ENCODE data around the gene MXD4.

MXD4 gene

GRCh38 chr4:2266821-2267220 is 4.9 kb upstream of the MXD4 start:
- H3K27ac ChIP-seq: no peak overlapping the region
- DNase-seq (ENCODE audit: low spot score): no peak
- H3K4me3 ChIP-seq: no peak overlapping the region
- TF ChIP-seq CTCF (IDR thresholded peaks at IDR 0.05): no peak

GRCh38 chr4:2266181-2266580 is 4.3 kb upstream of the MXD4 start:
- DNase-seq (ENCODE audit: low spot score): no peak
- Histone ChIP-seq H3K27ac (peak overlapping the region; percentile 11 to 85), H3K4me3 (no peak overlapping the region)
- no peak for TF ChIP-seq CTCF (IDR thresholded peaks at IDR 0.05)

- peak overlapping the region; percentile 11 to 85 for H3K27ac ChIP-seq
- no peak for TF ChIP-seq CTCF (IDR thresholded peaks at IDR 0.05)
- no peak for DNase-seq (ENCODE audit: low spot score)
- no peak overlapping the region for H3K4me3 ChIP-seq
Observed at GRCh38 chr4:2265113-2266110, 3.5 kb upstream of the MXD4 start.

GRCh38 chr4:2264481-2265041 is 2.7 kb upstream of the MXD4 start:
- no peak for DNase-seq (ENCODE audit: low spot score)
- TF ChIP-seq CTCF (IDR thresholded peaks at IDR 0.05): no peak
- no peak overlapping the region for H3K27ac ChIP-seq
- H3K4me3 ChIP-seq: no peak overlapping the region

GRCh38 chr4:2263926-2264321 is 2.0 kb upstream of the MXD4 start:
- Histone ChIP-seq H3K27ac (no peak overlapping the region), H3K4me3 (no peak overlapping the region)
- DNase-seq (ENCODE audit: low spot score): no peak
- TF ChIP-seq CTCF (IDR thresholded peaks at IDR 0.05): no peak

GRCh38 chr4:2262944-2263250 is 988 bp upstream of the MXD4 start:
- Histone ChIP-seq H3K4me3 (peak overlapping the region; percentile 75), H3K27ac (peak overlapping the region; percentile 94)
- DNase-seq (ENCODE audit: low spot score): no peak
- no peak for TF ChIP-seq CTCF (IDR thresholded peaks at IDR 0.05)

Measured in coronary artery (tissue), 2 donors.